Osteocyte (in vitro differentiated cells): ENCODE results near the gene CCDC91. TPM values are rescaled to one million over a fixed set of nuclear protein-coding genes. Genes with fewer than 3 reads are reported as not detected.

Source experiments
- DNase-seq: peaks from one replicate; pipeline ENCODE4 v3.0.0; 2021; ENCODE audit warnings: mixed read lengths; ENCODE audit not compliant: unreplicated experiment; ENCODE audit errors: extremely low spot score
- H3K27ac Mint-ChIP-seq: one replicate; pipeline ENCODE4 v1.8.0; 2021; ENCODE audit warnings: mild to moderate bottlenecking, mixed read lengths; ENCODE audit not compliant: unreplicated experiment
- H3K27me3 Mint-ChIP-seq: one replicate; pipeline ENCODE4 v1.8.0; 2021; ENCODE audit warnings: mixed read lengths; ENCODE audit not compliant: unreplicated experiment
- H3K36me3 Mint-ChIP-seq: one replicate; pipeline ENCODE4 v1.8.0; 2021; ENCODE audit warnings: mixed read lengths; ENCODE audit not compliant: unreplicated experiment
- H3K4me1 Mint-ChIP-seq: one replicate; pipeline ENCODE4 v1.8.0; 2021; ENCODE audit warnings: mixed read lengths; ENCODE audit not compliant: unreplicated experiment
- H3K4me3 Mint-ChIP-seq: one replicate; pipeline ENCODE4 v1.8.0; 2021; ENCODE audit warnings: mild to moderate bottlenecking, moderate library complexity, mixed read lengths; ENCODE audit not compliant: unreplicated experiment
- H3K9me3 Mint-ChIP-seq: one replicate; pipeline ENCODE4 v1.8.0; 2021; ENCODE audit warnings: mixed read lengths; ENCODE audit not compliant: unreplicated experiment
- total RNA-seq: library from RNA; stranded (reverse); gene quantifications from 2 replicates; pipeline ENCODE4 v1.2.1, GENCODE V29; 2021
- TF ChIP-seq, protein P1 (sequence below): fragments of 200-600 bp; sonication (generic); IDR thresholded peaks from 2 replicates; pipeline ENCODE4 v1.5.0; 2021; ENCODE audit warnings: antibody characterized with exemption, mild to moderate bottlenecking, moderate library complexity

Gene CCDC91
- total RNA-seq, 1 donor from 2014 or later = 17.5 TPM

DNA sequence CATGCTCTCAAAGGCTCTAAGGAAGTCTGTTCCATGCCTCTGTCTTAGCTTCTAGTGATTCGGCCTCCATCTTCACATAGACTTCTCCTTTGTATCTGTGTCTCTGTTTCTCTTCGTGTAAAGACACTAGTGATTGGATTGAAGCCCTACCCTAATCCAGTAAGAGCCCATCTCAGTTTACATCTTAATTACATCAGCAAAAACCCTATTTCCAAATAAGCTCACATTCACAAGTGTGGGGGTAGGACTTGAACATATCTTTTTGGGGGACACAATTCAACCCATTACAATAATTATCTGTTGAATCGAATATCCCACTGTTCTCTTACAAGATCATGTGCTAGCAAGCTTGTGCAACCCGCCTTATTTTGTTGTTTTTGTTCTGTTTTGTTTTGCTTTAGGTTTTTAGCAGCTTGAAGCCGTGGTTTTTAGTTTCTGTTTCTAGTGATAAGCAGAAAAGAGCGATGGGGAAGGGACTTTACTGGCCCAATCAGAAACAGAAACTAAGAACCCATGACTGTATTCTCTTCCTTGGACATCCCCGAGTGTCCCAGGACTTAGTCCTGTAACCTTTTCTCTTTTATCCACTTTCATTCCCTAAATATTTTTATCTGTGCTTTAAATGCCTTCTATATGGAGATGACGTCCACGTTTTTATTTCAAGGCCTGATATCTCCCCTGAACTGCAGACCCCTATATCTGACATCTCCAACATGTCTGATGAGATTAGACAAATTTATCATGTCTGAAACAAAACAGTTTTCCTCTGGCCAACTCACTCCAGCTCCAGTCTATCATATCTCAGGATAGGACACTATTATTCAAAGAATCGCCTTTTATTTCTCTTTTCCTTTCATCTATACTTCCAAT lies 353.0 kb downstream of the CCDC91 start:
- H3K36me3 Mint-ChIP-seq = peaks cover 4% of the 10 kb centered on the region
- TF ChIP-seq, protein P1, sequence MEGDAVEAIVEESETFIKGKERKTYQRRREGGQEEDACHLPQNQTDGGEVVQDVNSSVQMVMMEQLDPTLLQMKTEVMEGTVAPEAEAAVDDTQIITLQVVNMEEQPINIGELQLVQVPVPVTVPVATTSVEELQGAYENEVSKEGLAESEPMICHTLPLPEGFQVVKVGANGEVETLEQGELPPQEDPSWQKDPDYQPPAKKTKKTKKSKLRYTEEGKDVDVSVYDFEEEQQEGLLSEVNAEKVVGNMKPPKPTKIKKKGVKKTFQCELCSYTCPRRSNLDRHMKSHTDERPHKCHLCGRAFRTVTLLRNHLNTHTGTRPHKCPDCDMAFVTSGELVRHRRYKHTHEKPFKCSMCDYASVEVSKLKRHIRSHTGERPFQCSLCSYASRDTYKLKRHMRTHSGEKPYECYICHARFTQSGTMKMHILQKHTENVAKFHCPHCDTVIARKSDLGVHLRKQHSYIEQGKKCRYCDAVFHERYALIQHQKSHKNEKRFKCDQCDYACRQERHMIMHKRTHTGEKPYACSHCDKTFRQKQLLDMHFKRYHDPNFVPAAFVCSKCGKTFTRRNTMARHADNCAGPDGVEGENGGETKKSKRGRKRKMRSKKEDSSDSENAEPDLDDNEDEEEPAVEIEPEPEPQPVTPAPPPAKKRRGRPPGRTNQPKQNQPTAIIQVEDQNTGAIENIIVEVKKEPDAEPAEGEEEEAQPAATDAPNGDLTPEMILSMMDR = no peak
- no peak for DNase-seq
- peaks cover 11% of the 10 kb centered on the region for H3K4me1 Mint-ChIP-seq
- no peaks in the 10 kb centered on the region for H3K9me3 Mint-ChIP-seq
- no peaks in the 10 kb centered on the region for H3K27me3 Mint-ChIP-seq
- no peak overlapping the region for H3K4me3 Mint-ChIP-seq
- no peak overlapping the region for H3K27ac Mint-ChIP-seq

DNA sequence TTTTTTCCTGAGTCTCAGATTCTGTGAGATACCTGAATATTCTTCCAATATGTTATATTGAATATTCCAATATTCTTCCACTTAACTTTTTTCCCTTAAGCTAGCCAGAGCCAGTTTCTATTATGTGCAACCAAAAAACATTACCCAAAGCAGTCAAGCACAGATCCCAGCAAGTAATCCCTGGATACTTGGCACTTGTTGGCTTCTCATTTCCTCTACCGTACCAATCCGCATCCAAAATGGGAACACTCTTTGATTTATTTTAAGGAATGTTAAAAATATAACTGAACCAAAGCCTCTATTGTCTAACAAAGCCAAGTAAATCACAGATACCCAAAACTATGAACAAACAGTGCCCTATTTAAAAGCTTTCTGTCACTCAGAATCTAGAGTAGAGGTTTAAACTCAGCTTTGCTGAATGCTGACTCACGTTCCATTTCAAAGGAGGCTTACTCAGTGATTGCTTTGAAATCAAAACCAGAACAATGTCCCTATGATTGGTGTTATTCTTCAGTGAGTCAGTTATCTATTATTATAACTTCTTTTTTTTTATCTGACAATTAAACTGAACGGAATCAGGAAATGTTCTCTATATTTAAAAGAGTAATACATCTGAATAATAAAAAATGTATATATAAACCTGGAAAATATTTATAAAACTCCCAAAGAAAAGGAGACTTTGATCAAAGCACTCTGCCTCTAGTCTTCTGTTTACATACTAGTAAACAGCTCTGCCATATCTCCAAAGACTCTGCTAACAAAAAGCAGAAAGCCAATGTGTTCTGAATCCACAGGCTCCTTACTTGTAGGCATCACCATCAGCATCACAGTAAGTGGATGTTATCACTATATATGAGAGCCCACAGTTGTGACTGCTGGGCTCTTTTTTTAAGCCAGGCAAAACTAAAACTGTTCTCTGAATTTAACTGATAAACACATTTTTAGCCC lies 360.8 kb downstream of the CCDC91 start:
- H3K36me3 Mint-ChIP-seq = peaks cover 4% of the 10 kb centered on the region
- H3K4me1 Mint-ChIP-seq = peaks cover 12% of the 10 kb centered on the region
- H3K27ac Mint-ChIP-seq = peak overlapping the region; percentile 43
- TF ChIP-seq, protein P1 = no peak
- H3K27me3 Mint-ChIP-seq = no peaks in the 10 kb centered on the region
- DNase-seq = no peak
- H3K9me3 Mint-ChIP-seq = no peaks in the 10 kb centered on the region
- H3K4me3 Mint-ChIP-seq = no peak overlapping the region

DNA sequence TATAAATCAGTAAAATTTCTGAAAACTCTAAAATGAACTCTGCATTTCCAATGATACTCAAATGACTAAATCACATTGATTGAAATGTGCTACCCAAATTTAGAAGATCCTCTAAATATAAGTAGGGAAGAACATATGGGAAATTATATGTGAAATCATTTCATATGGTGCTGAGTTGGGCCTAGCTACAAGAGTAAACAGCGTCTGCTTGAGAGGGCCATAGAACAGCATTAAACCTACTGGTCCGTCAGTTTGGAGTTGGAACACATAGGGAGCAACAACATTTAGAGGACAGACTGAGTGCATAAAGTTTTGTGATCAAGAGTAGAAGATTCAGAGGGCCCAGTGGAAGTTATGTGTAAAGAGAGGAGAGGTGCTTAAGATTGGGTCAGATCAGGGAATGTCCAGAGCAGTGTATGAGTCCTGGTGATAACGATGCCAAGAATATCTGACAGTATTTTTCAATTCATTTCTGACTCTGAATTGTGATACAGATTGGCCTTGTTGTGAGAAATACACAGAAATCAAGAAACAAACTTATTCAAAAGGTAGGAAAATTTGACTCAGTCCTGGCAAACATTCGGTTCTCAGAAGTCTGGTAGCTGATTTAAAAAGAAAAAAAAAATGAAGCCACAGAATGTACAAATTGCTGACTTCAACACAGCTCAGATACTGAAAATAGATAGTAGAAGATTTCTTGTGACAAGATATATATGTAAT lies 362.2 kb downstream of the CCDC91 start:
- Mint-ChIP-seq H3K9me3 (no peaks in the 10 kb centered on the region), H3K27ac (no peak overlapping the region), H3K36me3 (peaks cover 4% of the 10 kb centered on the region), H3K4me1 (peaks cover 12% of the 10 kb centered on the region), H3K27me3 (no peaks in the 10 kb centered on the region), H3K4me3 (no peak overlapping the region)
- no peak for DNase-seq
- TF ChIP-seq, protein P1 = no peak

DNA sequence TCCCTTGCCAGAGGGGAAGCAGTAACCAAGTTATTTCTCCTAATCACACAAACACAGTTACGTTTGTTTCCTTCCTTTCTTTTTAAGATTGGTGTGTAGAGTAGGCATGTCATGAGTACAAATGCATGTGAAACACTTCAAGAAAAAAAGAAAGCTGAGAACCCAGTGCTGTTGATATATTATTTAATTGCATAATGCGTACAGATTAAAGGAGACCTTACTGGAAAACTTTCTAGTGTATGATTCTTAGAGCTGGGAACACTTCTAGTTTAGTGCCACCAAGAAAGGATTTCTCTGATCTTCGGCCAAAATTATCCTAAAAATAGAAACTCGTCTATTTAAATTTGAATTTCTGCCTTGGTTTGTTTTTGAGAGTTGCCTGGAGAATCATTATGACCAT lies 365.5 kb downstream of the CCDC91 start:
- no peak overlapping the region for H3K27ac Mint-ChIP-seq
- peaks cover 5% of the 10 kb centered on the region for H3K4me1 Mint-ChIP-seq
- no peak overlapping the region for H3K4me3 Mint-ChIP-seq
- TF ChIP-seq, protein P1 = no peak
- H3K36me3 Mint-ChIP-seq = peaks cover 4% of the 10 kb centered on the region
- H3K9me3 Mint-ChIP-seq = no peaks in the 10 kb centered on the region
- DNase-seq = no peak
- no peaks in the 10 kb centered on the region for H3K27me3 Mint-ChIP-seq
